LNCaP clone FGC (cell line): Measurements from ENCODE around the gene ADGRA3.

Experiments
- DNase-seq: peaks from one replicate; pipeline ENCODE4 v3.0.0-alpha.2; 2011; ENCODE audit warnings: low read depth
- H3K4me3 ChIP-seq: 2 replicates; pipeline ENCODE4 v1.5.1; 2011; ENCODE audit warnings: mild to moderate bottlenecking, low read depth, low read length, control low read depth
- TF ChIP-seq, protein P1 (sequence below): IDR thresholded peaks from 2 replicates; pipeline ENCODE4 v1.5.1; 2012; ENCODE audit warnings: mild to moderate bottlenecking; ENCODE audit not compliant: control insufficient read depth, insufficient read depth; ENCODE audit errors: extremely low read depth

The ADGRA3 gene

GRCh38 chr4:22512306-22512705, 3.6 kb downstream of the ADGRA3 start:
- TF ChIP-seq, protein P1, sequence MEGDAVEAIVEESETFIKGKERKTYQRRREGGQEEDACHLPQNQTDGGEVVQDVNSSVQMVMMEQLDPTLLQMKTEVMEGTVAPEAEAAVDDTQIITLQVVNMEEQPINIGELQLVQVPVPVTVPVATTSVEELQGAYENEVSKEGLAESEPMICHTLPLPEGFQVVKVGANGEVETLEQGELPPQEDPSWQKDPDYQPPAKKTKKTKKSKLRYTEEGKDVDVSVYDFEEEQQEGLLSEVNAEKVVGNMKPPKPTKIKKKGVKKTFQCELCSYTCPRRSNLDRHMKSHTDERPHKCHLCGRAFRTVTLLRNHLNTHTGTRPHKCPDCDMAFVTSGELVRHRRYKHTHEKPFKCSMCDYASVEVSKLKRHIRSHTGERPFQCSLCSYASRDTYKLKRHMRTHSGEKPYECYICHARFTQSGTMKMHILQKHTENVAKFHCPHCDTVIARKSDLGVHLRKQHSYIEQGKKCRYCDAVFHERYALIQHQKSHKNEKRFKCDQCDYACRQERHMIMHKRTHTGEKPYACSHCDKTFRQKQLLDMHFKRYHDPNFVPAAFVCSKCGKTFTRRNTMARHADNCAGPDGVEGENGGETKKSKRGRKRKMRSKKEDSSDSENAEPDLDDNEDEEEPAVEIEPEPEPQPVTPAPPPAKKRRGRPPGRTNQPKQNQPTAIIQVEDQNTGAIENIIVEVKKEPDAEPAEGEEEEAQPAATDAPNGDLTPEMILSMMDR: no peak
- no peak overlapping the region for H3K4me3 ChIP-seq
- DNase-seq: no peak

DNA sequence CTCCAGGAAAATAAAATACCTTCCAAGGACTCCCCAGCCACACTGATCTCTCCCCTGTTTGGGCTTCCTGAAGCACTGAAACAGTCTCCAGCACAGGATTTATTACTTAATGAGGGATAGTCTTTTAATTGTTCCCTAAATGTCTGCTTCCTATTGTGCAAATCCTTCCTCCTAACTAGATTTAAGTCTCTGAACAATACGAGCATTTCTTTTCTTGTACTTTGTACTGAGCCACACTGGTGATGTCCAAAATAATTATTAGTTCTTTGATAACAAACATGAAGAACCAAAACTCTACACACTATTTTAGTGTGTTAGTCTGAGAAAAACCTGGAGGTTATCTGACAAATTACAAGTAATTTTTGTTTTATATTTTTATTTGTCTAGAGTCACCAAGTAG, 5.1 kb downstream of the ADGRA3 start:
- DNase-seq: no peak
- H3K4me3 ChIP-seq: no peak overlapping the region
- TF ChIP-seq, protein P1: no peak

DNA sequence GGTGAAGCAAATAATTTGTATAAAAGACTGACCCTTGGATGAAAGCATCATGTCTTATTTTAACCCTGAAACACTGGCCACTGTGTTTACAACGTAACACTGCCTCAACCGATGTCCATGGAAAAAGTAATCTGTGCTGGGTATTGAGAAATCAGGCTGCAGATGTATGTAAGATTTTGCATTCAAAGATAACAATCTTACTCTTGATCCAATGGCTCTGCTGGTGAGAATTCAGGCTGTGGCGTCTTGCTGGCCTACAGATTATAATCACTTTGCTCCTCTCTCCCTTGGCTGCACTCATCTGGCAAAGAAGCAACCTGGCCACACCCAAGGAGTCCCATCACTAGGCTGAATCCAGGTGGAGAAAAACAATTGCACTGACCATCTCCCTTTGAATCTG, 7.5 kb downstream of the ADGRA3 start:
- TF ChIP-seq, protein P1: no peak
- no peak for DNase-seq
- H3K4me3 ChIP-seq: no peak overlapping the region

- TF ChIP-seq, protein P1: no peak
- H3K4me3 ChIP-seq: no peak overlapping the region
- no peak for DNase-seq
Observed at GRCh38 chr4:22504922-22505321, 10.9 kb downstream of the ADGRA3 start.

- no peak overlapping the region for H3K4me3 ChIP-seq
- no peak for DNase-seq
- TF ChIP-seq, protein P1: no peak
Observed at GRCh38 chr4:22504447-22504846, 11.4 kb downstream of the ADGRA3 start.

GRCh38 chr4:22502895-22503814, 12.7 kb downstream of the ADGRA3 start:
- no peak for DNase-seq
- no peak overlapping the region for H3K4me3 ChIP-seq
- TF ChIP-seq, protein P1: no peak

GRCh38 chr4:22501715-22502095, 14.2 kb downstream of the ADGRA3 start:
- DNase-seq: no peak
- TF ChIP-seq, protein P1: no peak
- H3K4me3 ChIP-seq: no peak overlapping the region
